8988T (cell line): ENCODE results near the gene PRXL2C.
"Not testable (repeated sequence)": the region's sequence is repeated elsewhere in the genome, so short reads cannot be mapped to it uniquely, and the experiment has no call there.

Source experiments
- DNase-seq: peaks from one replicate; pipeline ENCODE4 v3.0.0; 2011

The PRXL2C gene

DNA sequence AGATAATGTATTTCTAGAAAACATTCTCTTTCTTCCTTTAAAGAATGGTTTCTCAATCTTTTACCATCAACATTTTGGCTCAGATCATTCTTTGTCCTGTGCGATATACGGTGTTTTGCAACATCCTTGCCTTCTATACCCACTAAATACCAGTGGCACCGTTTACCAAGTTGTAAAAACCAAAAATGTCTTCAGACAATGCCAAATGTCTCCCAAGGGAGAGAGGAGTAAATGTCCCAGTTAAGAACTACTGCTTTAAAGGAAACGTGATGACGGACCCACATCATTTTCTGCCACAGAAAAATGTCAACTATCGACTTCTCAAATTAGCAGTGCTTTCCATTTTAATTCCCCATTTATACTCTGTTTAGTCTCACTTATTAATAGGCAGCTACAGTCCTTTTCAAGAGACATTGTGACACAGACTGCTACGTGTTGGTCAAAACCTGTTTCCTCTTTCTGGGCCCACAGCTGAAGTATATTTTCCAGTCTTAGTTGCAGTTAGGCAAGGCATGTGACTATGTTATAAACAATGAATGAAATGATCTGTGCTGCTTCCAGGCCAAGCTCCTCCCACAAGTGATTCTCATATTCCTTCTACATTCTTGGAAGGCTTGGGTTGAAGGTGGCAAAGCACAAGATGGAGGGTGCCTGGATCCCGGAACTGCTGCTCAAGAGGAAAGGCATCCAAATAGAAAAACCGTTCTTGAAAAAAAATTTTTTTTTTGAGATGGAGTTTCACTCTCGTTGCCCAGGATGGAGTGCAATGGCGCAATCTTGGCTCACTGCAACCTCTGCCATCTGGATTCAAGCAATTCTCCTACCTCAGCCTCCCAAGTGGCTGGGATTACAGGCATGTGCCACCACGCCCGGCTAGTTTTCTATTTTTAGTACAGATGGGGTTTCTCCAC lies 8.8 kb downstream of the PRXL2C start:
- DNase-seq = no peak

DNA sequence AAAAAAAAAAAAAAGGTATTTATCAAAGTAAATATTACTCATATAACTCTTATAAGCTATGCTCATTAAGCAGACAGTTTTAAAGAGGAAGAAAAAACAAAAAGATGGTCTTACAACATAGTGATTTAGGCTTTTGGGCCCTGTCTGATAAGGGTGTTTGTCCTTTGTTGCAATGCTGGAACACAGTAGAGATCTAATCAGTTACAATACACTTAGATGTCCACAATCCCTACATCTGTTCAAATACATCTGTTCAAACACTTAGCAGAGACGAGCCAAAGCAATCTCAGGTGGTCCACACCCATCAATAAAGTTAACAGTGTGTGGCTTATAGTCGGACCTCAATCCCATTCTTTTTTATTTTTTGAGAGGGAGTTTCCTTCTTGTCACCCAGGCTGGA lies 11.0 kb downstream of the PRXL2C start:
- DNase-seq = no peak

DNA sequence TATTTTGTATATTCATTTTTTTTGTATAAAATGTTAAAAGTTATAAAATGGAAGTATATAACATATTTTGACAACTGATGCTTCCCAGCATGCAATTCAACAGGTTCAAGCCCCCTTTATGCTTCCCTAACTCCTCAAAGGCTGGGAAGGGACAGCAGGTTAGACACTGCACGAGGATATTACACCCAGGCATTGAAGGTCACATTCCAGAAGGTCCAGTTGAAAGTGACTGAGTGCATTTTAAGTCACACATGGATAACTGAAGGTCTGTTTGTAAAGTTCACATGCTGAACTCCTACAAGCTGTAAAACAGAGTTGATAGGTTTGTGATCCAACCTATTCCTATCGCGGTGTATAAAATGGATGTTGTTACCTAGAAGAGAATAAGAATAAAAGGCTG lies 13.6 kb downstream of the PRXL2C start:
- DNase-seq = no peak

DNA sequence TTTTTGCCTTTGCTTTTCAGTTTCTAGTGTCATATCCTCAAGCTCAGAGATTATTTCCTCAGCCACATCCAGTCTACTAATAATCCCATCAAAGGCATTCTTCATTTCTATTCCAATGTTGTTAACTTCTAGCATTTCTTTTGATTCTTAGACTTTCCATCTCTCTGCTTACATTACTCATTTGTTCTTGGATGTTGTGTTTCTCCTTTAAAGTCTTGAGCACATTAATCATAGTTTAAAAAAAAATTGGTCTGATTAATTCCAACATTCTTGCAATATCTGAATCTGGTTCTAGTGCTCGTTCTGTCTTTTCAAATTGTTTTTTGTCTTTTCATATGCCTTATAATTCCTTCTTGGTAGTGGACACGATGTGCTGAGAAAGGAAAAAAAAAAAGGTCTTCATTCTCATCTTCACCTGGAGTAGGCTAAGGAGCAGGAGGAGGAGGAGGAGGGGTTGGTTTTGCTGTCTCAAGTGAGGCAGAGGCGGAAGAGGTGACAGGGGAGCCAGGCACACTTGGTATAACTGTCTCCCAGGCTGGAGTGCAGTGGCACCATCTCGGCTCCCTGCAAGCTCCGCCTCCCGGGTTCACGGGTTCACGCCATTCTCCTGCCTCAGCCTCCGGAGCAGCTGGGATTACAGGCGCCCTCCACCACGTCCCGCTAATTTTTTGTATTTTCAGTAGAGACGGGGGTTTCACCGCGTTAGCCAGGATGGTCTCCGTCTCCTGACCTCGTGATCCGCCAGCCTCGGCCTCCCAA lies 16.3 kb downstream of the PRXL2C start:
- DNase-seq = no peak

DNA sequence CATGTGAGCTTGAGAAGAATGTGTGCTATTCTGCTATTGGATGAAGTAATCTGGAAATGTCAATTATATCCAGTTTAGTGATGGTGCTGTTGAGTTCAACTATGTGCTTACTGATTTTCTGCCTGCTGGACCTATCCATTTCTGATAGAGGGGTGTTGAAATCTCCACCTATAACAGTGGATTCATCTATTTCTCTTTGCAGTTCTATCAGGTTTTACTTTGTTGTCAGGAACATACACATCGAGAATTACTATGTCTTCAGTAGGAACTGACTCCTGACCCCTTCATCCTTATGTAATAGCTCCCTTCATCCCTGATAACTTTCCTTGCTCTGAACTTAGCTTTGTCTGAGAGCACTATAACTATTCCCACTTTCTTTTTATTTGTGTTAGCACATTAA lies 18.7 kb downstream of the PRXL2C start:
- no peak for DNase-seq

DNA sequence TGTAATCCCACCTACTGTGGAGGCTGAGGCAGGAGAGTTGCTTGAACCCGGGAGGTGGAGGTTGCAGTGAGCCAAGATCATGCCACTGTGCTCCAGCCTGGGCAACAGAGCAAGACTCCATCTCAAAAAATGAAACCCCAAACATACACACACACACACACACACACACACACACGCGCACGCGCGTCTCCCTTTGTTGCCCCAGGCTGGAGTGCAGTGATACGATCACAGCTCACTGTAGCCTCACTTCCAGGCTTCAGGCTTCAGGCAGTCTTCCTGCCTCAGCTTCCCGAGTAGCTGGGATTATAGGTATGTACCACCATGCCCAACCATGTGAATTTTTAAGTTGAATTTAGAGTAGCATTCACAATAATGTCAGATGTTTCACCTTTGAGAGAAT lies 21.5 kb downstream of the PRXL2C start:
- not testable (repeated sequence) for DNase-seq

DNA sequence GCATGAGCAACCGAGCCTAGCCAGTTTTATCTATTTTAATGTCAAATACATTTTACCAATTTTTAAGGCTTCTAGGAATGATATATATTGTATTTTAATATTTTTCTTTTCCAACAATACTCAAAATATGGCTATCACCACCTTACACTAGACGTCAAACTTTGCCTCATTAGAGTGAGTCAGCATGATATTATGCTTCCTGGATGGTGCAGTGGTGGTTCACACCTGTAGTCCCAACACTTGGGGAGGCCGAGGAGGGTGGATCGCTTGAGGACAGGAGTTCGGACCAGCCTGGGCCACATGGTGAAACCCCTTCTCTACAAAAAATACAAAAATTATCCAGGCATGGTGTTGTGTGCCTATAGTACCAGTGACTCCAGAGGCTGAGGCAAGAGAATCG lies 28.2 kb downstream of the PRXL2C start:
- DNase-seq = no peak

DNA sequence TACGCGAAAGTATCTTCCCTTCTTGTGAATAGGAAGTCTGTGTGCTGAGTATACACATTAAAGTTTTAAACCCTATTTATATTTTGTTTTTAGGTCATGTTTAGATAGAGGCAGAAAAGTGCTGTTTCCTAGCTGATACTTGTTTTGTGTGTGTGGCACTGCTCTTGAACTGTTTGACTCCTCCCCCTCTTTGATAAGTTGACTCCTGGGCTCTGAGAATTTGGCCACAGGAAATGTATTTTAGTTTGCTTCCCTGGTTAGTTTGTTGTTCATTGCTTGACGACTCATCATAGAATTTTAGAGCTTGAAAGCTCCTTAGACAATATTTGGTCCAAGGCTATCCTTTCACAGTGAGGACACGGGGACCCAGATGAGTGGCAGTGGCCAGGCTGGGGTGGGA lies 33.5 kb downstream of the PRXL2C start:
- no peak for DNase-seq

DNA sequence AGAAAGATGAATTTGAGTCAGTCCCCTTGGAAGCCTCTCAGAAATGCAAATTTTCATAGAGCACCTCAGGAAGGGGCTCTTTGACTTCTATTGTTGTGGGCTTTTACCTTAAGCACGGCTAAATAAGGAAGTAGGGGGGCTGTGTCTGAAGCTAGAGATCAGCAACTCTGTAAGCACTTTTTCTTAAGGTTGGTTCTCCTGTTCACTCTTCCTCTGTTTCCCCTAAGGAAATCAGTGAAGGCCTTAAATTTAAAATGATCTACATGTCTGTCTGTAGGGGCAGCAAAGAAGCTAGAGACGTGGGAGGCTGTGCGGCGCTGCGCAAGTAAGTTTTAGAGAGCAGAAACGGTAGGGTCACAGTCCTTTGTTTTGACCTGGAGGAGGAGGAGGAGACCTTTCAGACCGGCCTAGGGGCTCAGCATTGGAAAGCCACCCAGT lies 34.3 kb downstream of the PRXL2C start:
- DNase-seq = no peak

DNA sequence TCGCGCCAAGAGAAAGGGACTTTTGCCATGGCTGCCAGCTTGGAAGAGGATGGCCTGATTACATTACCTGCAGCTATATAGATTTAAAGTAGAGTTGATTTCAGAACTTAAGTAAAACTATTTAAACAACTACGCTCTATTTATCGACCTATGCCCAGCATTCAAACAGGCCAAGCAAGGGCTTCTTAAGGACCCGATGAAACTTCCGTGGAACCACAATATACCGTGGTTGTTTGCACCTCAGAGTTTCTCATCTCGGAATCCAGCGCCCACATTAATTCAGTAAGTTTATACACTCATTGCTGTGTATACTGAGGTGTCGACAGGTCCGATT lies 35.0 kb downstream of the PRXL2C start:
- DNase-seq = no peak

DNA sequence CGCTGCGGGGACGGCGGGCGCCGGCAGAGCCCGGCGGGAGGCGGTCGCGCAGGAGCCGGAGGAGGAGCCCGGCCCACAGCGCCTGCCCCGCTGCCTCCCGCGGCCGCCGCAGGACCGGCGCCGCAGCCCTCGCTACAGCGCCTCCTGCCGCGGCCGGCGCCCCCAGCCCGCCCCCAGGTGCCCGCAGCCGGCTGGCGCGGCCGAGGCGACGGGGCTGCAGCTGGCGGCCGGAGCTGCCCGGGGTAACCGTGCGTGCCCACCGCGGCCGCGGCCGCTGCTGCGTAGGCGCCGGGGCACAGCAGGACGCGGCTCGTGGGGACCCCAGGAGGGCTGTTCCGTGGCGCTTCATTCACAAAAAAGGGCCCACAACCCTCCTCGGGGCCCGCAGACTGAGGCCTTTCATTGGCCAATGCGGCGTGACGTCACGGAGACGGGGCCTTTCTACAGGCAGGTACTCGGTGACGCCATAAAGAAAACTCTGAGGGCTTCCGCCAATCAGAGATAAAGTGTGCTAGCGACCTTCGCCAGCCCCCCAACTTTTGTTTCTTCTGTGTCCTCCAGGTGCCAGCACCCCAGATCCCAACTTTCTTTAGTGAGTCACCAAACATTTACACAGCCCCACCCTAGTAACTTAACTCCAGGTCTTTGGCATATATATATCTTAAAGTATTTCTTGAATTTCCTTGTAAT lies 35.5 kb downstream of the PRXL2C start, which contains the start of gene CDC14B:
CDC14B (minus strand) TSS at position 353 of the 690 bp plus-strand sequence. CDS start 465 bp downstream, outside the sequence.
- peak; percentile 81 for DNase-seq

DNA sequence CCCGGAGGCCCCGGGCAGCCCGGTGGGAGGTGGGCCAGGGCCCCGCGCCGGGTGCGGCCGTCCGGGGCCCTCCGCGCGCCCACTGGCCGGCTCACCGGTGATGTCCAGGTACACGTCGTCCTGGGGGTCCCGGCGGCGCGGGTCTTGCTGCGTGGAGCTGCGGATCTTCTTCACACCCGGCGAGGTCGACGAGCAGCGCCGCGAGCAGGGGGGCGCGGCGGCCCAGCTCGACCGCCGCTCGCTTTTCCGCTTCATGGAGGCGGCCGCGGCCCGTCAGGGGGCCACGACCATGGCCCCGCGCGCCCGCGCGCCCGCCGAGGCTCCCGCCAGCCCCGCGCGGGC lies 36.0 kb downstream of the PRXL2C start:
- no peak for DNase-seq

DNA sequence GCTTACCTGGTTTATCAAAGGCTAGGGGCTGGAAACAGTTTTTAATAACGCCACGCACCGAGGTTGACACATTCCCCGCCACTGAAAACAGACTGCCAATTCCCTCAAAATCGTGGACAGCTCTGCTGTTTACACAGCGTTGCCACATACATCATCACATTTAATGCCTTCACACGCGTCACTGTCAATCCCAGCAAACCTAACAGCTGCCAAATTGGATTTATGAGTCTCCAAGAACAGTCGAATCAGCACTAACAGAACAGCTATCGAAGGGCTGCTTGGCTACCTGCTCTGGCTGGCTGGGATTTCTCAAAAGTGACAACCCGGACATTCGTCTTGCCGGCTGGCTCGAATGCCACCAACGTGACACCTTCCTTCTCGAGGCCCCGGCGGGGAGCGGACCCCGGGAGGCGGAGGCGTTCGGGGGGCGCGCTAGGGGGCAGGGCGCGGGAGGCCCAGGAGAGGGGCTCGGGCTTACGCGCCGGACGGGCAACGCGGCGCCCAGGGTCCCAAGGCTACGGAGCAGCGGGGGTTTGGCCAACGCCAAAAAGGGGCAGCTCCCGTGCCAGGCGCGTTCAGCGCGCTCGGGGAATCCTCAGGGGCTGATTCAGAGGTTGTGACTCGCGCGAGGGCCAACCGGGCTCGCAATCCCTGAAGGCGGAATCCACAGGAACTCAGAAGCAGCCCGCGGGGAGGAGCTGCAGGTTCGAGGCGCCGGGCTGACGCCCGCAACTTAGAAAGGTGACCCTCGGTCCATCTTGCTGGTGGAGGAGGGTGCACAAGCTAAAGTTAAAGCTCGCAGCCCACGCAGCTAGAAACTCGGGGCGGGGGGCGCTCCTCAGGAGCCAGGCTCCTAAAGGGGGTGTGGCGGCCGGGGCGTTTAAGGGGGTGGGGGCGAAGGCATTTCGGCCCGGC lies 36.7 kb downstream of the PRXL2C start:
- peak; percentile 32 for DNase-seq

DNA sequence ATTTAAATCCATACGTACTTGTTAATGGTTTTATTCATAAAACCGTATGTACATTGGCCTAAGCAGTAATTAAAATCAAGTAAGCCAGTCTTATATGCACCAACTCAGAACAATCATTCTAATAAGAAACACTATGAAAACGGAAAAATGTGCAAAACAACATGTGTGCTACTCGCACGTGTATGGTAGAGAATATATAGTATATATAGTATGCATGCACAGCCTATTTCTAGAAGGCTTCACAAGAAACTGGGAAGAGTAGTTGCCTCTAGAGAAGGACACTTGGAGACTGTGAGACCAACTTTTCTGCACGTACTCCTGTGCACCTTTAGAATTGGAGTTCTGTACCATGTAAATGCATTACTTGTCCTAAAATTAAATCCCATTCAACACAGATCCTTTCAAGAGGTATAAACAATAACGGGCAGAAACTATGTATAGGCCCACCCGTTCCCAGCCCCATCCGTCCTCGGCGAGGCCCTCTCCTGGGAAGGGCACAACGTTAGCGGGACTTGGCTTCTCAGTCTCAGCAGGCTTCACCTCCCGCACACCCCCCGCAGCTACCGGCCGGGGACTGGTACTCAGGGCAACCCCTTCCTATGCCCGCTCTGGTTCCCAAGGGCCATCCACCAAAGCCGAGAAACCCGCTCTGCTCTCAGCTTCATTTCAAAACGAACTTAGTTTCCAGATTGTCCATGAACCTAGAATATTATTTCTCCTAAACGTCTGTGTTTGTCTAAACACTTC lies 37.5 kb downstream of the PRXL2C start:
- no peak for DNase-seq

DNA sequence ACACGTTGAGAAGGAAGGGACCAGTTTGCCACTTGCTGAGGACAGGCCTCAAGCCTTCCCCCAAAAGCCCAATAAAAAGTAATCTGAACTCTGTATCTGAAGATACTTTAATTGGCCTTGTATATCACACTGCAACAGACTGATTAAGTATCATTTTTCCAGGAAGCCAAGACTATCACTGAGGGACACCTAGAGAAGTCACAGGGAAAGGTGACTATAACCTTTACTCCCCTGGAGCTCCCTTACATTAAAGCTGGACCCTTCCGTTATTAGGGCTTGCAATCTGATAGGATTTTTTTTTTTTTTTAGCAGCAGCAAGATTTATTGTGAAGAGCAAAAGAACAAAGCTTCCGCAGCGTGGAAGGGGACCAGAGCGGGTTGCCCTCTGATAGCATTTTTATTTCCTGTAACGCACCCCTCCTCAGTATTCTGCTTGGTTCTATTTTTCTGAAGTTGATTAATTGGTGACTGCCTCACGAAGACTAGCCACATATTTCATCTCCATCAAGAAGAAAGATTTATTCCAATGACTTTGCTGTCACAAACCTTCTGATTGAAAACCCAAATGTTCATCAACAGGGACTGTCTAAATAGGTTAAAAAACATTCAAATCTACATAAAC lies 38.2 kb downstream of the PRXL2C start:
- no peak for DNase-seq

DNA sequence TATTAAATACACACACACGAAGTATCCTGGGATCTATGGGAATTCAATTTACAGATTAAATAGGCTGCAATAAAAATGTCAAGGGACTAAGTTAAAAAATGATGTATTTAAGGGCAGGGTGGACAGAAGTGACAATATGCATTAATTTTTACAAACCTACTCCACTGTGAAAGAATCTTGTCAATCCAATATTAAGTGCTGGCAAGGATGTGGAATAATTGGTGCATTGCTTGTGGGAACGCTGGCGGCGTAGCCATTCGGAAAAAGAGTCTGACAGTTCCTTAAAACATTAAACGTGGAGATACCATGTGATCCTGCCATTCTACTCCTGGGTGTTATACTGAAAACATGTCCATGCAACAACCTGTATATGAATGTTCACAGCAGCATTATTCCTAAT lies 39.7 kb downstream of the PRXL2C start:
- DNase-seq = no peak

DNA sequence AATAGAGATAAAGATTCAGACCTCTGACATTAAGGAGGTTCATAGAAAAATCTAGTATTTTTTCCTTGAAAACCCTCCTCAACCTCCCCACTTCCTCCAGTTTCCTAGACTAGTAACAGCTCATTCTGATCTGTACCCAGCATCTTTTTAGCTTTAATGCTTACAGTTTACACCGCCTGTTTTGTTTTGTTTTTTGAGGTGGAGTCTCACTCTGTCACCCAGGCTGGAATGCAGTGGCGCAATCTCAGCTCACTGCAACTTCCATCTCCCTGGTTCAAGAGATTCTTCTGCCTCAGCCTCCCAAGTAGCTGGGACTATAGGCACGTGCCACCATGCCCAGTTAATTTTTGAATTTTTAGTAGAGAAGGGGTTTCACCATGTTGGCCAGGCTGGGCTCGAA lies 40.5 kb downstream of the PRXL2C start:
- not testable (repeated sequence) for DNase-seq

DNA sequence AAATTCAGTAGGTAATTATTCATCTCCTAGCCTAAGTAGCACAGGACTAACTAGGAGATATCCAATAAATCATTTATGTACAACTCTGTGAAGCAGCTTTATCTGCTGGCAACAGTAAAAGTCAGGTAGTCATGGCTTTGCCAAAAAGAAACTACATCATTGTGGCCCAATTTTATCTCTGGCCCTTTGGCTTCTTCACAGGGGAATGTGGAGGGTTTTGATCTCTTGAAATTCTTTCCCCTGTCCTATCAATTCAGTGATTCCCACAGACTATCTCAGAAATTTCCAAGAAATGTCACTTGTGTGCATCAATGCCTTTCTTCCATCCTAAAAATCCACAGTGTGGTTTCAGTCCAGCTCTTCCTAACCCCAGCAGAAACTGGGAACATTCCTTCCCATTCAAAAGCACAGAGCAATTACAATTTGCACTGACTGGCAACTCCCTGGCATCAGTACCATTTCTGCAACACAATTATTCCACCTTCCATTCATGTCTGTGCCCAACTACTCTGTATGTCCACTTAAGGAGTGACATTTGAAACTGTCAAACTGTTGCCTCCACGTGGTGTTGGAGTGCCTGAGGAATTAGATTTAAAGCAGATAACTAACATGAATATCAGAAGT lies 42.0 kb downstream of the PRXL2C start:
- no peak for DNase-seq

DNA sequence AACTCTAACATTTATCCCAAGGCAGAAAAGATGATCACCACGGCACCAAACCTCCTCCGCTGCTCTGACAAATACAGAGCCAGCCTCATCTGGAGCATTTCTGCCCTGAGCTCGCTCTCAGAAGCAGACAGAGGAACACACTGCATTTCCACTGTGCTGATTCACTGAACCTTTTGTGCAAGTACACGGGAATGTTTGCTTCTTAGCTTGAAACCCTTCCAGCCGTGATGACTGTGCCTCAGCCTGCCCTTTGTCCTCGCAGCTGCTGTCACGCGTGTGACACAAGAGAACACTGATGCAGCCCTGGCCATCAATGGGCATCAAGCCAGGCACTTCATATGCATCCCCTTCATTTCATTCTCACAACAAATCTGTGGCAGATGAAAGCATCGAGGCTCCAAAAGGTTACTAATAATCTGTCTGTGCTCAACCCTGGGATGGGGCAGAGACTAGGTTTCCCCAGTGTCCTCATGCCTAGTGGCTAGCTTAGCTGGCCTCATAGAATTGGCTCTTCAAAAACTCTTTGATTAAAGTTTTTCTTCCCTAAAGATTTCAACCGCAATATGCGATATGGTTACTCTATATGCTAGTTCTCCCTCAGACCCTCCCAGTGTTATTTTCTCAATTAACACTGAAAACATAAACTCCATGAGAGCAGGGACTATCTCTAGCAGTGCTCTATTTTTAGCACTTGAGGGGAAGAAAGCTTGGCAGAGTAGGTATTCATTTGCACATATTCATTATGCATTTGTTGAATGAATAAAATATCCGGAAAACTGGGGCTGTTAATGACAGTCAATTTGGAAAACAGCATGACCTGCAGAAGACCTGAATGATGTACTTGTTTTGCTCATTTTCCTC lies 42.8 kb downstream of the PRXL2C start:
- DNase-seq = no peak

DNA sequence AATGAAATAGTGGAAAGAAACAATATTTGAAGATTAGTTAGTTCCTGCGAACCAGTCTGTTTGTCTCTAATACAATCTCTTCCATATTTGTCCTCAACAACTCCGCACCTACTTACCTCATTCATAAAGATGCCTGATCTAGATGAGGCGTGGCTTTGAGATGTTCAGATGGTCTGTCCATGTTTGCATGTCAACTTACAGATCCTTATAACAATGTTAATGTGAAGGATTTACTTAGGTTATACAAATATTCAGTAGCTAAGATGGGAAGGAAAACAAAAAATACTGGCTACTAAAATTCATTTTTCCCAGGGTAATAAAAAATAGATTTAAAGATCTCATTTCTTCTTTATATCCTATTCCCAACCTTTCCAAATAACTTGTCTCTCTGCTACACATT lies 43.8 kb downstream of the PRXL2C start:
- DNase-seq = no peak
